SK-N-SH treated with all-trans-retinoic acid at 6 μM for 48 hours (cell line): ENCODE results near the gene MMP8.

Experiments
- ATAC-seq: fragments of 200-7000 bp; cut with Tn5 transposase; 3 replicates; pipeline ENCODE4 v1.9.1; 2020; ENCODE audit warnings: mild to moderate bottlenecking, moderate library complexity
- ARNTL ChIP-seq: fragments of 450-650 bp; formaldehyde crosslinking; IDR thresholded peaks from 2 replicates; pipeline ENCODE4 v1.5.0; 2020; ENCODE audit warnings: low read depth, mild to moderate bottlenecking, moderate library complexity, borderline replicate concordance
- BACH2 ChIP-seq: fragments of 250-450 bp; sonication (Bioruptor Pico); IDR thresholded peaks from 2 replicates; pipeline ENCODE4 v1.9.0; 2021; ENCODE audit warnings: mild to moderate bottlenecking, borderline replicate concordance
- CREB5 ChIP-seq: fragments of 250-450 bp; sonication (Bioruptor Pico); IDR thresholded peaks from 2 replicates; pipeline ENCODE4 v1.5.1; 2020; ENCODE audit warnings: low read depth, mild to moderate bottlenecking, moderate library complexity
- CSDC2 ChIP-seq: fragments of 250-450 bp; sonication (Bioruptor Pico); IDR thresholded peaks from 2 replicates; pipeline ENCODE4 v1.5.0; 2020; ENCODE audit warnings: mild to moderate bottlenecking, moderate library complexity
- CSRNP3 ChIP-seq: fragments of 250-450 bp; sonication (Bioruptor Pico); IDR thresholded peaks from 2 replicates; pipeline ENCODE4 v1.5.1; 2021; ENCODE audit warnings: mild to moderate bottlenecking, moderate library complexity
- ESRRG ChIP-seq: fragments of 250-450 bp; sonication (Bioruptor Pico); IDR thresholded peaks from 2 replicates; pipeline ENCODE4 v1.6.1; 2021; ENCODE audit warnings: mild to moderate bottlenecking
- ISL1 ChIP-seq: fragments of 250-450 bp; sonication (Bioruptor Pico); IDR thresholded peaks from 2 replicates; pipeline ENCODE4 v2.1.2; 2022; ENCODE audit warnings: mild to moderate bottlenecking, moderate library complexity
- OSR1 ChIP-seq: fragments of 250-450 bp; sonication (Bioruptor Pico); IDR thresholded peaks from 2 replicates; pipeline ENCODE4 v1.8.0; 2022; ENCODE audit warnings: moderate library complexity, mild to moderate bottlenecking, inconsistent platforms
- PATZ1 ChIP-seq: fragments of 250-450 bp; sonication (Bioruptor Pico); IDR thresholded peaks from 2 replicates; pipeline ENCODE4 v1.8.0; 2020; ENCODE audit warnings: mild to moderate bottlenecking, moderate library complexity, borderline replicate concordance
- POU6F1 ChIP-seq: fragments of 250-450 bp; sonication (Bioruptor Pico); IDR thresholded peaks from 2 replicates; pipeline ENCODE4 v1.8.0; 2021; ENCODE audit warnings: low read depth, mild to moderate bottlenecking, moderate library complexity, borderline replicate concordance
- PPARA ChIP-seq: fragments of 250-450 bp; sonication (Bioruptor Pico); IDR thresholded peaks from 2 replicates; pipeline ENCODE4 v1.5.0; 2020; ENCODE audit warnings: mild to moderate bottlenecking, borderline replicate concordance
- RARB ChIP-seq: fragments of 250-450 bp; sonication (Bioruptor Pico); IDR thresholded peaks from 2 replicates; pipeline ENCODE4 v1.8.0; 2021; ENCODE audit warnings: mild to moderate bottlenecking, moderate library complexity
- SNAI2 ChIP-seq: fragments of 250-450 bp; sonication (Bioruptor Pico); IDR thresholded peaks from 2 replicates; pipeline ENCODE4 v1.5.0; 2020; ENCODE audit warnings: mild to moderate bottlenecking, moderate library complexity
- TCF4 ChIP-seq: fragments of 250-450 bp; sonication (Bioruptor Pico); IDR thresholded peaks from 2 replicates; pipeline ENCODE4 v1.8.0; 2021; ENCODE audit warnings: mild to moderate bottlenecking, moderate library complexity, borderline replicate concordance
- TOX ChIP-seq: fragments of 250-450 bp; sonication (Bioruptor Pico); IDR thresholded peaks from 2 replicates; pipeline ENCODE4 v1.8.0; 2021; ENCODE audit warnings: mild to moderate bottlenecking, moderate library complexity, borderline replicate concordance
- TSHZ2 ChIP-seq: fragments of 250-450 bp; sonication (Bioruptor Pico); IDR thresholded peaks from 2 replicates; pipeline ENCODE4 v1.5.0; 2020; ENCODE audit warnings: mild to moderate bottlenecking, moderate library complexity
- ZC3H10 ChIP-seq: fragments of 250-450 bp; sonication (Bioruptor Pico); IDR thresholded peaks from 2 replicates; pipeline ENCODE4 v1.5.1; 2021; ENCODE audit warnings: mild to moderate bottlenecking, moderate library complexity
- ZFP3 ChIP-seq: fragments of 250-450 bp; sonication (Bioruptor Pico); IDR thresholded peaks from 2 replicates; pipeline ENCODE4 v1.5.0; 2020; ENCODE audit warnings: mild to moderate bottlenecking, moderate library complexity
- ZFP30 ChIP-seq: fragments of 450-650 bp; formaldehyde crosslinking; IDR thresholded peaks from 2 replicates; pipeline ENCODE4 v1.5.0; 2022; ENCODE audit warnings: mild to moderate bottlenecking, moderate library complexity
- ZNF565 ChIP-seq: fragments of 450-650 bp; formaldehyde crosslinking; conservative IDR thresholded peaks from 2 replicates; pipeline ENCODE4 v1.5.0; 2020; ENCODE audit warnings: low read depth, mild to moderate bottlenecking, moderate library complexity
- ZNF70 ChIP-seq: fragments of 450-650 bp; formaldehyde crosslinking; IDR thresholded peaks from 2 replicates; pipeline ENCODE4 v1.5.0; 2020; ENCODE audit warnings: mild to moderate bottlenecking, moderate library complexity
- ZNF8 ChIP-seq: fragments of 450-650 bp; formaldehyde crosslinking; IDR thresholded peaks from 2 replicates; pipeline ENCODE4 v1.5.0; 2020; ENCODE audit warnings: mild to moderate bottlenecking, moderate library complexity

Gene MMP8

GRCh38 chr11:102724904-102725500 is at the start of gene MMP8:
Gene MMP8 (minus strand): TSS chr11:102724954. CDS start chr11:102724855, 99 bp downstream.
- no peak for TF ChIP-seq ZNF565 (CRISPR knock-in tag)
- TF ChIP-seq CSDC2, result no peak
- no peak for TF ChIP-seq ZNF8 (CRISPR knock-in tag)
- TF ChIP-seq TOX (CRISPR knock-in tag), result no peak
- TF ChIP-seq TSHZ2 (CRISPR knock-in tag), result no peak
- TF ChIP-seq BACH2 (CRISPR knock-in tag), result no peak
- no peak for TF ChIP-seq CREB5 (CRISPR knock-in tag)
- no peak for TF ChIP-seq ZFP30 (CRISPR knock-in tag)
- no peak for TF ChIP-seq ZC3H10
- TF ChIP-seq OSR1 (CRISPR knock-in tag), result no peak
- no peak for TF ChIP-seq PATZ1
- no peak for TF ChIP-seq ISL1
- no peak for TF ChIP-seq ZFP3 (CRISPR knock-in tag)
- no peak for ATAC-seq

- peak; percentile 74 for ATAC-seq
- no peak for TF ChIP-seq CREB5 (CRISPR knock-in tag)
- TF ChIP-seq ISL1, result peak; percentile 73
Observed at GRCh38 chr11:102773386-102773785, 48.6 kb upstream of the MMP8 start.

- no peak for TF ChIP-seq ZFP30 (CRISPR knock-in tag)
- TF ChIP-seq ZNF70 (CRISPR knock-in tag), result no peak
- no peak for TF ChIP-seq PPARA (CRISPR knock-in tag)
- TF ChIP-seq ARNTL (CRISPR knock-in tag), result no peak
- no peak for TF ChIP-seq SNAI2
- TF ChIP-seq CSDC2, result no peak
- TF ChIP-seq ISL1, result no peak
- no peak for TF ChIP-seq ESRRG (CRISPR knock-in tag)
- no peak for TF ChIP-seq BACH2 (CRISPR knock-in tag)
- TF ChIP-seq TOX (CRISPR knock-in tag), result no peak
- no peak for TF ChIP-seq TCF4
- TF ChIP-seq ZFP3 (CRISPR knock-in tag), result no peak
- no peak for TF ChIP-seq POU6F1 (CRISPR knock-in tag)
- no peak for TF ChIP-seq OSR1 (CRISPR knock-in tag)
- TF ChIP-seq TSHZ2 (CRISPR knock-in tag), result no peak
- no peak for TF ChIP-seq RARB (CRISPR knock-in tag)
- no peak for TF ChIP-seq CSRNP3 (CRISPR knock-in tag)
- TF ChIP-seq ZNF8 (CRISPR knock-in tag), result no peak
- TF ChIP-seq ZC3H10, result no peak
- TF ChIP-seq CREB5 (CRISPR knock-in tag), result no peak
- no peak for ATAC-seq
Observed at GRCh38 chr11:102771351-102771750, 46.6 kb upstream of the MMP8 start.
